ENCODE results near the gene EP400. TPM values are rescaled to one million over a fixed set of nuclear protein-coding genes. Genes with fewer than 3 reads are reported as not detected.

EP400 gene
- total and polyA plus RNA-seq, 8 donors, result 33.5 to 49.9 (median 41.4) TPM

DNA sequence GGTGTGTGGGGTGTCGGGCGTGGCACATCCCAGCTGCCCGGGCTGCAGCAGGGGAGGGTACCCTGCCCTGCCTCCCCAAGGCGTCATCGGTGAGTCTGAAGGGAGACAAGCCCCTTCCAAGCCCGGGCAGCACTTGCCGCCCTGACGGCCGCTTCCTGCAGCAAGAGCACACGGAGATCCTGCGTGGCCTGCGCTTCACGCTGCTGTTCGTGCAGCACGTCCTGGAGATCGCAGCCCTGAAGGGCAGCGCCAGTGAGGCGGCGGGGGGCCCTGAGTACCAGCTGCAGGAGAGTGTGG lies 30.7 kb upstream of the EP400 start:
- ATAC-seq (no peak), DNase-seq (peak in 1 of 4 donors; percentile 60)
- no peaks in the 10 kb centered on the region for H3K27me3 ChIP-seq
- H3K4me3 ChIP-seq, result no peak overlapping the region
- H3K27ac ChIP-seq, result no peak overlapping the region
- intact Hi-C loops (cut with DNase I), result no loop called here
- TF ChIP-seq, protein P1, sequence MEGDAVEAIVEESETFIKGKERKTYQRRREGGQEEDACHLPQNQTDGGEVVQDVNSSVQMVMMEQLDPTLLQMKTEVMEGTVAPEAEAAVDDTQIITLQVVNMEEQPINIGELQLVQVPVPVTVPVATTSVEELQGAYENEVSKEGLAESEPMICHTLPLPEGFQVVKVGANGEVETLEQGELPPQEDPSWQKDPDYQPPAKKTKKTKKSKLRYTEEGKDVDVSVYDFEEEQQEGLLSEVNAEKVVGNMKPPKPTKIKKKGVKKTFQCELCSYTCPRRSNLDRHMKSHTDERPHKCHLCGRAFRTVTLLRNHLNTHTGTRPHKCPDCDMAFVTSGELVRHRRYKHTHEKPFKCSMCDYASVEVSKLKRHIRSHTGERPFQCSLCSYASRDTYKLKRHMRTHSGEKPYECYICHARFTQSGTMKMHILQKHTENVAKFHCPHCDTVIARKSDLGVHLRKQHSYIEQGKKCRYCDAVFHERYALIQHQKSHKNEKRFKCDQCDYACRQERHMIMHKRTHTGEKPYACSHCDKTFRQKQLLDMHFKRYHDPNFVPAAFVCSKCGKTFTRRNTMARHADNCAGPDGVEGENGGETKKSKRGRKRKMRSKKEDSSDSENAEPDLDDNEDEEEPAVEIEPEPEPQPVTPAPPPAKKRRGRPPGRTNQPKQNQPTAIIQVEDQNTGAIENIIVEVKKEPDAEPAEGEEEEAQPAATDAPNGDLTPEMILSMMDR (IDR thresholded peaks at IDR 0.05), result no peak
- no peaks in the 10 kb centered on the region for H3K4me1 ChIP-seq
- H3K9me3 ChIP-seq, result no peaks in the 10 kb centered on the region
- H3K36me3 ChIP-seq, result peaks cover 0 to 82% of the 10 kb centered on the region in 2 donors

DNA sequence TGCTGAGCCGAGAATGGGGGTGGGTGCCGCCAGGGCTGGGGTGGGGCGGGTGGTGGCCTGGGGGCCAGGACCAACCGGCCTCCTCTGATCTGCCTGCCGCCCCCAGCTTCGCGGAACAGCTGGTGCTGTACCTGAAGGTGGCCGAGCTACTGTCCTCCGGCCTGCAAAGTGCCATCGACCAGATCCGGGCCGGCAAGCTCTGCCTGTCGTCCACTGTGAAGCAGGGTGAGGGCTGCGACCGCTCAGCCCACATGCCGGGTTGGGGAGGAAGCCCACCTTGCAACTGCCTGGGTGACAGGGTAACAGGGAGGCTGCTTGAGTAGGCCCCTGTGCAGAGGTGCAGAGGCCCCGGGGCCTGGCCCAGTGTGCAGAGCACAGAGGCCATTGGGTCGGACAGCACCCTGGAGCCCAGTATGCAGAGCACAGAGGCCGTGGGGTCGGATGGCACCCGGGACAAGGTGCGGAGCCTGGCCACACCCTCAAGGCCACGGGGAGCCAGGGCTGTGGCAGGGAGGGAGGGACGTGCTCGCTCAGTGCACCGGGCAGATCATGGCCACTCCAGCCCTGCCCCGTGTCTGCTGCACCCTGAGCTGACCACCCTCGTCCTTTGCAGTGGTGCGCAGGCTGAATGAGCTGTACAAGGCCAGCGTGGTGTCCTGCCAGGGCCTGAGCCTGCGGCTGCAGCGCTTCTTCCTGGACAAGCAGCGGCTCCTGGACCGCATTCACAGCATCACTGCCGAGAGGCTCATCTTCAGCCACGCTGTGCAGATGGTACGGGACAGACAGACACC lies 30.2 kb upstream of the EP400 start:
- TF ChIP-seq, protein P1 (IDR thresholded peaks at IDR 0.05), result no peak
- DNase-seq, result peak in 1 of 4 donors; percentile 70
- intact Hi-C loops (cut with DNase I), result no loop called here
- Histone ChIP-seq H3K4me3 (no peak overlapping the region), H3K36me3 (peaks cover 0 to 77% of the 10 kb centered on the region in 2 donors), H3K27ac (no peak overlapping the region), H3K27me3 (no peaks in the 10 kb centered on the region), H3K9me3 (no peaks in the 10 kb centered on the region), H3K4me1 (peaks cover 0 to 4% of the 10 kb centered on the region in 2 donors)
- ATAC-seq, result no peak

DNA sequence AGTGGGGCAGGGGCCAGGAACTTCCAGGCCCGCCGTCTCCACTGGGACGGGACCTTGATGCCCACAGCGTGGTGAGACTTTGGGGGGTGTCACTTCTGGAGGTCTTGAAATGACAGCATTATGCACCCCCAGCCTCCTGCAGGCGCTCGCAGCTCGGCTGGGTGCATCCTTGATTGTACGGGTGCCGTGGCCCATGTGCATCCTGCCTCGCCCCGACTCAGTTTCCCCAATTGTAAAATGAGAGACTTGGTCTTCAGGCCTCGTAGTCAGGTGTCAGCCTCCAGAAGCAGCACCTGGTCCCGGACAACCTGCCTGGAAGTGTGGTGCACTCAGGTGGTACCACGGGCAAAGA lies 29.6 kb upstream of the EP400 start:
- ATAC-seq (no peak), DNase-seq (no peak)
- H3K36me3 ChIP-seq, result peaks cover 0 to 71% of the 10 kb centered on the region in 2 donors
- TF ChIP-seq, protein P1 (IDR thresholded peaks at IDR 0.05), result no peak
- no peak overlapping the region for H3K4me3 ChIP-seq
- intact Hi-C loops (cut with DNase I), result no loop called here
- no peak overlapping the region for H3K27ac ChIP-seq
- H3K27me3 ChIP-seq, result no peaks in the 10 kb centered on the region
- no peaks in the 10 kb centered on the region for H3K9me3 ChIP-seq
- peaks cover 0 to 6% of the 10 kb centered on the region in 2 donors for H3K4me1 ChIP-seq

DNA sequence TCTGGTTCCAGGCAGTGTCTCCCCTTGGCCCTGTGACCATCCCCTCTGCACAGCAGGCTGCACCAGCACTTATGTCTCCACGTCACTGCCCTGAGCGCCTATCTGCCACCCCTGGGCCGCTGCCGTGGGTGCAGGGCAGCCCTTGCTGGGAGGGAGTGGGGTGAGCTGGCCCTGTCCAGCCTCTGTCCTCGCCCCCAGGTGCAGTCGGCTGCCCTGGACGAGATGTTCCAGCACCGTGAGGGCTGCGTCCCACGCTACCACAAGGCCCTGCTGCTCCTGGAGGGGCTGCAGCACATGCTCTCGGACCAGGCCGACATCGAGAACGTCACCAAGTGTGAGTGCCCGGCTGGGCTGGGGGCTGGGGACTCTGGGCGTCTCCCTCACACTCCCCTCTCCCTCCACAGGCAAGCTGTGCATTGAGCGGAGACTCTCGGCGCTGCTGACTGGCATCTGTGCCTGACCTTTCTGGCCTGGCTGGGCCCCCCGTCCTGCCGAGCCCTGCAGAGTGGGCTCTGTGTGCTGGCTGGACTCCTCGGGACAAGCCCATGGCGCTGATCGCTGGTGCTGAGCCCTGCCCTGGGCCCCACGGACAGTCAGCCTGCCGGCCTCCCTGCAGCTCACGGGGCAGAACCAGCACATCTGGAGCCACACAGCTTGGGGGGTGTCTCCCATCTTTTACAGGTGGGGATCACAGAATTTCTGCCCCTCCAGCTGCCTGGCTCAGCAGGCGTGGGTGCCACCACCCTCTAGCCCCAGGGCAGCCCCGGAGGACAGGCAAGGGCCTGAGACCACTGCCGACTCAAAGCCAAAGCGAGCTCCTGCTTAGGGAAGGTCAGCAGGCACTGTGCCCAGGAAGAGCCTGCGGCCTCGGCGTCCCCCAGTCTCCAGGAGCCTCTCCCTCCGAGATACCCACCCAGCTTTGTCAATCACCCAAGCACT lies 28.6 kb upstream of the EP400 start:
- Histone ChIP-seq H3K27me3 (no peaks in the 10 kb centered on the region), H3K36me3 (peaks cover 0 to 60% of the 10 kb centered on the region in 2 donors)
- no peak for ATAC-seq

More for the DNA sequence above, 28.6 kb upstream of the EP400 start:
- Histone ChIP-seq H3K27ac (no peak overlapping the region), H3K9me3 (no peaks in the 10 kb centered on the region), H3K4me1 (peaks cover 0 to 6% of the 10 kb centered on the region in 2 donors), H3K4me3 (no peak overlapping the region)
- TF ChIP-seq, protein P1 (IDR thresholded peaks at IDR 0.05), result no peak
- peak in 1 of 4 donors; percentile 71 for DNase-seq
- intact Hi-C loops (cut with DNase I), result no loop called here
